Omental fat pad (tissue), 4 donors: ENCODE results near the gene TAGAP. TPM values are rescaled to one million over a fixed set of nuclear protein-coding genes. Genes with fewer than 3 reads are reported as not detected.

Source experiments
- ATAC-seq: fragments of 150-250 bp; one replicate; pipeline ENCODE4 v1.9.1; 2016; ENCODE audit warnings: mild to moderate bottlenecking, moderate library complexity; ENCODE audit not compliant: low FRiP score
- DNase-seq: peaks from one replicate; pipeline ENCODE4 v3.0.0-alpha.2; 2019; ENCODE audit warnings: low spot score
- total RNA-seq, 4 donors: library from RNA; depleted of rRNA; stranded (reverse); fragments of >200 nt; gene quantifications; one replicate each; pipeline ENCODE4 v1.1.0, GENCODE V29; 2016
- TF ChIP-seq, protein P1 (sequence below), 3 donors: fragments of 450-650 bp; IDR thresholded peaks; one replicate each; pipeline ENCODE4 v1.5.1; 2016 to 2017; ENCODE audit warnings: antibody characterized with exemption in 3 of 3, mild to moderate bottlenecking in 3 of 3, moderate library complexity in 2 of 3

The TAGAP gene
- total RNA-seq, 4 donors from 2014 or later, result 3.1 to 5.7 (median 4.8) TPM

DNA sequence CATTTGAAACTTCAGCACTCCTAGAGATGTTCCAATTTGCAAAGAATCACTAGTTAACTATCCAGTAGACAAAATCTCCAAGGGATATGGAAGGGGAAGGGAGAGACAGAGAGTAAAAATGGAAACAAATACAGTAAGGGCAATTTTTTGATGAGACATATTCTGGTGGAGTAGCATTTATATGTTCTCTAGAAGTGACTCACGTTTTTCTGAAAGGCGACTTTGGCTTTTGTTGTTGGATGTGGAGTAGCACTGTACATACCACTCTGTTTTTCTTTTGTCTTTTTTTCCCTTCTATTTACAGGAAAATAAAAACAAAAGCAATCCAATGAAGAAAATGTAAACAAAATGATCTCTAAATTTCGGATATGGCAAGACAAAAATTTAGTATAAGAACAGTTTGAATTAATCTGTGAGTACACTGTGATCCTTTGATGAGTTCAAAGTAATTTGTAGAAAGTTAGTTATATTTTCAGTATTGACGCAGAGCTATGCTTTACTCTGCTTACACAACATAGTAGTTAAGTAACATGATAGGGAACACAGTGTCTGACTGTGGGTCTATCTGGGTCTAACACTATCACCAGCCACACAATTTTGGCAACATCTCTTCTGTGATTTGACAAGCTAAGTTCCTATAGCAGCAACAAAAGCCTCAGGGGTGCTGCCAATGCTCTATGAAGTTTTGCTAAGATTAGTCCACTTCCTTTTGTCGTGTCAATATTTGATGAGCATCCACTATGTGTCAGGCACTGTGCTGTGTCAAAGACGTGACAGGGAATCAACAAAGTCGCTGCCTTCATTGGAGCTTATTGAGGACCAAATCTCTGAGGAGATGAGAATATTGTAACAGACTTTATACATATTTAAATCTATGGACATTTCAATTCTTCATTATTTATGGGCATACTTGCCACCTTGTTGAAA lies 27.3 kb upstream of the TAGAP start:
- ATAC-seq (no peak), DNase-seq (no peak)
- TF ChIP-seq, protein P1, sequence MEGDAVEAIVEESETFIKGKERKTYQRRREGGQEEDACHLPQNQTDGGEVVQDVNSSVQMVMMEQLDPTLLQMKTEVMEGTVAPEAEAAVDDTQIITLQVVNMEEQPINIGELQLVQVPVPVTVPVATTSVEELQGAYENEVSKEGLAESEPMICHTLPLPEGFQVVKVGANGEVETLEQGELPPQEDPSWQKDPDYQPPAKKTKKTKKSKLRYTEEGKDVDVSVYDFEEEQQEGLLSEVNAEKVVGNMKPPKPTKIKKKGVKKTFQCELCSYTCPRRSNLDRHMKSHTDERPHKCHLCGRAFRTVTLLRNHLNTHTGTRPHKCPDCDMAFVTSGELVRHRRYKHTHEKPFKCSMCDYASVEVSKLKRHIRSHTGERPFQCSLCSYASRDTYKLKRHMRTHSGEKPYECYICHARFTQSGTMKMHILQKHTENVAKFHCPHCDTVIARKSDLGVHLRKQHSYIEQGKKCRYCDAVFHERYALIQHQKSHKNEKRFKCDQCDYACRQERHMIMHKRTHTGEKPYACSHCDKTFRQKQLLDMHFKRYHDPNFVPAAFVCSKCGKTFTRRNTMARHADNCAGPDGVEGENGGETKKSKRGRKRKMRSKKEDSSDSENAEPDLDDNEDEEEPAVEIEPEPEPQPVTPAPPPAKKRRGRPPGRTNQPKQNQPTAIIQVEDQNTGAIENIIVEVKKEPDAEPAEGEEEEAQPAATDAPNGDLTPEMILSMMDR (IDR thresholded peaks at IDR 0.05), result no peak

DNA sequence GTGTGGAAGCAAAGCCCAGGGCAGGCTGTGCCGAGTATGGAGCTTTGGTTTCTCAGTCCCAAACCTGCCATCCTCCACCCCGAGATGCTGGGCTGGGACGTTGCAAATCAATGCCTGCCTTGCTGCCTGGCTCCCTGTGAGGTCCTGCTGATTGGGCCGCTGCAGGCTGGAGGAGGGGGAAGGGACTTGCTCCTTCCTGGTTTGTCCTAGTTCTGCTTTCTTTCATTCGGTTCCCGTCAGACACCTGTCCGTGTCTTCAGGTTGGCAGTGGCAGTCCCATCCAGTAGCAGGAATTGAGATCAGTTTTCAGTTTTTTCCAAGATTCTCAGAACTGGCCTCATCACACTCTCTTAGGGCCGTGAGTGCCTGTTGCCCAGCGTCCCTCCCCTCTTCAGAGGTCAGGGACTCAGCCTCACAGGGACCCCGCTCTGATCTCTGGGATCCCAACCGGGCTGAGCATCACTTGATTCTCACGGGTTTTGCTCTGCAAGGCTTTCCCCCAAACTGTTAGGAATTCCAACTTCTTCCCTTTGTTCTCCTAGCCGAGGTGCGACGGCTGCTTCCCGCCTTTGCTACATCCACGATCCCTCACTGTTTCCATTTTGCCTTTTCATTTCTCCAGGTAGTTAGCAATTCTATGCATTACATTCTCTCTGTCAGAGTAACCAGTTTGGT lies 24.2 kb upstream of the TAGAP start:
- DNase-seq (no peak), ATAC-seq (no peak)
- TF ChIP-seq, protein P1 (IDR thresholded peaks at IDR 0.05), result no peak

DNA sequence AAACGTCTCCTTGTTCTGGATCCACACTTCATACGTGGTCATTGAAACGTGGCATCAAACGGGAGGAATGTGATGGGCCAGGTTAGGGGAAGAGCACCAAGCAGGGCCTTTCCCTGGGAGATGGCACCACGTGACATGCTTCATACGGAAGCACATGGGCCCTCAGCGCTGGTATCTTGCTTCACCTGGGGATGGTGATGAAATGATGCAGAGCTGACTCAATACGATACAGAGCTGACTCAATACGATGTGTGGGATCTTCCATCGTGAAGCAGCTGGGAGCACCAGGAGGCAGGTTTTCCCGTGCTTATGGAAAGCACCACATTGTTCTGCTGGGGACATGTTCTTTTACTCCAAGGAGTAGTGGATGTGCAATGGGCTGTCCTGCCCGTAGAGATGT lies 22.5 kb upstream of the TAGAP start:
- DNase-seq (no peak), ATAC-seq (no peak)
- TF ChIP-seq, protein P1 (IDR thresholded peaks at IDR 0.05), result no peak

DNA sequence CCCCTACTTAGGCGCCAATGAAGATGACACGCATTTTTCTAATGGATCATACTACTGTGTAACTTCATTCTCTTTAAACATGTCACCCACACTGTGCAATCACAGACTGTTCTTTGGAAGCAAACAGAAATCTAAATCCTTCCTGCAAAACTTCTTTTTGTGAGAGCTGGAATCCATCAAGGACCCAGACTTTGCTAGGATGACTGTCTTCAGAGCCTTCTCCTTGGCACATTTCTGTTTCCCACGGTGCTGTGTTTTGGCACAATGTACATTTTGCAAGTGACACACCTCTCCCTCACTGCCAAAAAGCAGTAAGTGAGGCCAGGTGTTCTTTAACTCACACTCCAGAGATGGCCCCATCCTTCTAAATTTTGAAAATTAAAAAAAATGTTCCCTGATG lies 21.7 kb upstream of the TAGAP start:
- DNase-seq, result no peak

DNA sequence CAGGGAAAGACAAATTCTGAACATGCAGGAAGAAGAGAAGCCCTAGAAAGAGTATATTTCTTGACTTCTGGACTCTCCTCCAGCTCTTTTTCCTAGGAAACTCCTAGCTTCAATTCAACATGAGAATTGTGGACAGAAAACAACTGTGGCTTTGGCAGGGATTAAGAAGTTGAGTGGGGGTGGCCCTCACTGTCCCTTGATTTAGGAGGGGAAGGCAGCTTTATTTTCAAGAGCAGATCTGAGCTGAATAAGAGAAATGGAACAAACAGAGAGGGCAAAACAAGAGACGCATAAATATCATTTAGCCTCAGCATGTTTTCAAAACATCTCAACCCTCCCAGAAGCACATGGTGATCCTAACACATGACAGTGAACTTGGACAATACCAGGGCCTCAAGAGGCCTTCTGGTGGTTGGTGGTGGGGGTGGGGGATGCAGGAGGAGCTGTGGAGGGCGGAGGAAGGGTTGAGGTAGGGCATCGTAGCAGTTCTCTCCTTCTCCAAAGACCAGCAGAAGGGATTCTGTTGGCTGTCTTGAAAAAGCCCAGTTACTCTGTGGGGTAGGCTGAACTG lies 21.1 kb upstream of the TAGAP start:
- TF ChIP-seq, protein P1 (IDR thresholded peaks at IDR 0.05), result no peak
- no peak for ATAC-seq
- DNase-seq, result no peak

More for the DNA sequence above, 21.7 kb upstream of the TAGAP start:
- ATAC-seq, result no peak
- TF ChIP-seq, protein P1 (IDR thresholded peaks at IDR 0.05), result no peak

DNA sequence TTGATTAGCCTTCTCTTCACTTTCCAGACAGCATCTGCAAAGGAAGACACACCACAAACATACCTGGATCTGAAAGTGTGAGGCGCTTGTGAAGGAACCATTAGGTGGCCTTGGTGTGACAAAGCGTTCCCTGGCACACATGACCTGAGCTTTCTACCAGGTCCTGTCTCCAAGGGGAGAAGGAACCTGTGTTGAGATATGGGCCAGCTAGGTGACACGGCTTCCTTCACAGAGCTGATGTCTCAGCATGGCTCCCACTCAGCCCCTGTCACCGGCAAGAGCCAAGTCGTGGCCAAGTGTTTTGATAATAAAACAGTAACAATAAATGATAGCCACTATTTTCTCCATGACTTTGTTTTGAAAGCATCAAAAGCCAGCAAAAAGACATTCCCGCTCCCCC lies 20.3 kb upstream of the TAGAP start:
- DNase-seq (no peak), ATAC-seq (no peak)
- TF ChIP-seq, protein P1 (IDR thresholded peaks at IDR 0.05), result no peak
